GM10266 (cell line): ENCODE measurements around the gene ABCA8.

Experiments
- DNase-seq: peaks from one replicate; pipeline ENCODE4 v3.0.0; 2012; ENCODE audit errors: extremely low spot score
- TF ChIP-seq, protein P1 (sequence below): IDR thresholded peaks from 2 replicates; pipeline ENCODE4 v1.5.1; 2012; ENCODE audit warnings: mild to moderate bottlenecking, low read depth; ENCODE audit not compliant: control insufficient read depth, insufficient read depth; ENCODE audit errors: missing control alignments

ABCA8 gene

DNA sequence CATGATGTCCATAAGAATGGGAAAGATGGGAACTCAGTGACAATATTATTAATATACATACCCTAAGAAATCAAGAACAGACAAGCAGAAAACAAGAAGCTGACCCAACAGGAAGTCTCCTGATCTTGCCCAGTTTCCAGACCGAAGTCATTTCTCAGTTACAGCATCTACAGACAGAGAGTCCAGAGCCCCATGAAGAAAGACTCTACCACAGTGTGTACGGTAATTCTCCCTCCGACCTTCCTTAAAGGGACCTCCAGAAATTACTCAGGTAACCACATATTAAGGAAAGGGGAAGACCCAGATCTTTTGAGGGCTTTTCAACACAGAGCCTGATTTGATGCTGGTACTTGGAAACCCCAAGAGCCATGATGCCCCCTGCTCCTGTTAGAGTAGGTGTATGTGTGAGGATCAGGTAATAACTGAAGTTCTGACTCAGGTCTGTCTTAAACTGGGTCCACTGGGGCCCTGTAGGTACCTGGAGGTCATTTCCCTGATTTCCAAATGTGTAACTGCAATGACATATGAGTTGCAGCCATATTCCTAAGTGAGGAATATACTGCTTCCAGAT, 132.4 kb downstream of the ABCA8 start:
- no peak for DNase-seq
- TF ChIP-seq, protein P1, sequence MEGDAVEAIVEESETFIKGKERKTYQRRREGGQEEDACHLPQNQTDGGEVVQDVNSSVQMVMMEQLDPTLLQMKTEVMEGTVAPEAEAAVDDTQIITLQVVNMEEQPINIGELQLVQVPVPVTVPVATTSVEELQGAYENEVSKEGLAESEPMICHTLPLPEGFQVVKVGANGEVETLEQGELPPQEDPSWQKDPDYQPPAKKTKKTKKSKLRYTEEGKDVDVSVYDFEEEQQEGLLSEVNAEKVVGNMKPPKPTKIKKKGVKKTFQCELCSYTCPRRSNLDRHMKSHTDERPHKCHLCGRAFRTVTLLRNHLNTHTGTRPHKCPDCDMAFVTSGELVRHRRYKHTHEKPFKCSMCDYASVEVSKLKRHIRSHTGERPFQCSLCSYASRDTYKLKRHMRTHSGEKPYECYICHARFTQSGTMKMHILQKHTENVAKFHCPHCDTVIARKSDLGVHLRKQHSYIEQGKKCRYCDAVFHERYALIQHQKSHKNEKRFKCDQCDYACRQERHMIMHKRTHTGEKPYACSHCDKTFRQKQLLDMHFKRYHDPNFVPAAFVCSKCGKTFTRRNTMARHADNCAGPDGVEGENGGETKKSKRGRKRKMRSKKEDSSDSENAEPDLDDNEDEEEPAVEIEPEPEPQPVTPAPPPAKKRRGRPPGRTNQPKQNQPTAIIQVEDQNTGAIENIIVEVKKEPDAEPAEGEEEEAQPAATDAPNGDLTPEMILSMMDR: no peak

DNA sequence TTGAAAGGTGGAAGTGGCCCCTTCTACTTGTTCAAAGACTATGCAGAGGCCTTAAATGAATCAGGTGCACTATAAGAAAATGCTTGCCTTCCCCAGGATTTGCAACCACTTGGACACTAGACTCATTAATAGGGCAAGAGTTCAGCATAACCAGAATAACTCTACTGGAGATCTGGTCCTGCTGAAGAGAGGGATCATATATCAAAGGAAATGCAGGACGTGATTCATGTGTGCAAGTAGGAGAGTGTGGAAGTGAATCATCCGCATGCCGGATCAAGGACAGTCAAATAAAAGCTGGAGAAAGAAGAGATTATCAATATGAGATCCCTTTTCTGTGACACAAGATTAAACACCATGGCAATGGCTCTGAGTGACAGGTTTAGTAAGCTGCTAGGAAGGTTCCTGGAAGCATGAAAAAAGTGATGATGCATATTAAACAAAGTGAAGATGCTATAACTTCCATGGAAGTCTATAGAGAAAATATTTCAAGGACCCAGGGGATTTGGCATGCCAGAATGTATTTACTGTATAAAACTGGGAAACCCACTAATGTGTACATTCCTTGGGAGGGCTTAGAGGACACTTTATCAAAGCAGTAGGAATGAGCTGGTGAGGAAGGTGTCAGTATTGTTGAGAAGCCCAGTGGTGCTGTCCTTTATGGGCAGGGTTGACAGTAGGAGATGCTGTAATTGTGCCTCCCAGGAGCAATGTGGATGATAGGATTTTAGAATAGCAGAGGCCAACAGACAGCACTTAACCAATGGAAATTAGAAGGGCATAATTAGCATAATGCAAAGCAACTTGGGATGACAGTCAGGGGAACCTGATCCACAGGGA, 133.1 kb downstream of the ABCA8 start:
- DNase-seq: no peak
- TF ChIP-seq, protein P1: no peak

DNA sequence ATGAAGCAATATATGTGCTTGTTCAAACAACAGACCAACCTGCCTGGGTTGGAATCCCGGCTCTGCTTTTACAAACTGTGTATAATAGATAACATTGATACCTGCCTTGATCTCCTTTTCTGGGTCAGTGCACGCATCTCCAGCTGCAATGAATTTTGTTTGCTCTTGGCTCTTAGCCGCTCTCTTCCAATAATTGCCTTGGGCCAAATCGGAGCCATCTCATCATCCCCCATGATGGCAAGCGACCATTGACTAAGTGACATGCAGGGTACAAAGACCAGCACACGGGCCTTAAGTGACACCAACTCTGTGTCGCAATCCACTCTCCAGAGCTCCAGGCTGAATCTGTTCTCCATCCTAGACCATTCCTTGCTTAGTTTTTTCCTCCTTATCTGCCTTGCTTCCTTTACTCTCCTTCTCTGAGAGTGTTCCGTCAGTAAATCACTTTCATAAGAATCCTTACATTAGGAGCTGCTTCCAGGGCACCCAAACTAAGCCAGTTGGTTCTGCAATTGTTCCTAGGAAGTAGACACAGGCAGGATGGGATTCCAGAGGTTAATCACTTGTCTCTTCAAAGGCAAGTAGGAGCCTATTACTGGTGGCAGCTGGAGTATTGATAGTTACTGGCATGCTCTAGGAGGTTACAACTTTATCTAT, 134.2 kb downstream of the ABCA8 start:
- DNase-seq: no peak
- TF ChIP-seq, protein P1: no peak

DNA sequence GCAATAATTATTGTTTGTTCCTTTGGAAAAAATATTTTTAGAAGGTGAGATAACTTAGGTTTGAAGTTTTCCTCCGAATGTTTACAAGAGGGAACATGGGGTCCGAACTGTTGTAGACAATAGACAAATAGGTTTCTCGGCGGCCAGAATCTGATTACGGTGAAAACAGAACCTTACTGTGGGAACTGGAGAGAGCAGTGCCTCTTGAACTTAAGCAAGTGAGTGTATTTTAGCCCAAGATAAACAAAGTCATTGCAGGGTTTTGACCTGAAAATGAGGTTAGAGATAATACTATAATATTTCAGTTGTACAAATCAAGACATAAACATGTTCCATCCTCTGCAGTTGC, 134.7 kb downstream of the ABCA8 start:
- no peak for DNase-seq
- TF ChIP-seq, protein P1: no peak

DNA sequence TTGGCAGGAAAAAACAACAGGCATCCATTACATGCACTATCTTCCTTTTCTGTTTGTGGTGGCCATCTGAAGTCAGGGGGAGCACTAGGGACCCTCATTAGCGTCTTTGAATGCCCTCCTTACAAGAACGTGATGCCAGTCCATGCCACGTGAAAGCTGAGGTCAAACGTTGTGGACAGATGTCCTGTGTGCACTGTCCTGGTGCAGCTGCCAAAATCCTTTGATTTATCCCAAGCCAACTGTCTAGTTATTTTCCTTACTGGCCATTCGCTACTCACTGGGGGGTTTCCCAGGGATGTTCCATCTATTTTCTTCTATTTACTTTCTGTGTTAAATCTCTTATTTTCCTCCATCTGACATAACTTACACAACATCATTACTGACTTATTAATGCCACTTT, 135.7 kb downstream of the ABCA8 start:
- TF ChIP-seq, protein P1: no peak
- no peak for DNase-seq
